ENCODE results near the gene CHCHD6. TPM values are rescaled to one million over a fixed set of nuclear protein-coding genes. Genes with fewer than 3 reads are reported as not detected.
"Not testable (repeated sequence)": the region's sequence is repeated elsewhere in the genome, so short reads cannot be mapped to it uniquely, and the experiment has no call there.

CHCHD6 gene
- total RNA-seq, 4 donors from 2014 or later = 13.4 to 22.0 (median 16.1) TPM

DNA sequence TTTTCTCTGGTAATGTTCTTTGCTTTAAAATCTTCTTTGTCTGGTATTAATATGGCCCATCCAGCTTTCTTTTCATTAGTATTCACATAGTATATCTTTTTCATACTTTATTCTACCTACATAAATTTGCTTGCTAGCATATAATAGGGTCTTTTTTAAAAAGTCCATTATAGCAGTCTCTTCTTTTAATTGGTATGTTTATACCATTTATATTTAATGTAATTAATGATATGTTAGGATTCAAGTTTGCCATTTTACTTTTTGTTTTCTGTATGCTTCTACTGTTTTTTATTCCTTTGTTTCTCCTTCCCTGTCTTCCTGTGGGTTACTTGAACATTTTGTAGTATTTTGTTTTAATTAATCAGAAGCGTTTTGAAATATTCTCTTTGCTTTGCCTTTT, 89.0 kb downstream of the CHCHD6 start:
- Histone ChIP-seq H3K9me3 (peaks cover 7% of the 10 kb centered on the region), H3K4me1 (no peaks in the 10 kb centered on the region), H3K36me3 (no peaks in the 10 kb centered on the region), H3K27ac (no peak overlapping the region), H3K4me3 (no peak overlapping the region), H3K27me3 (no peaks in the 10 kb centered on the region)
- WGBS = 95% methylated on average over 1 of the region's 1 CpG
- TF ChIP-seq CTCF (IDR thresholded peaks at IDR 0.05) = no peak
- no peak for TF ChIP-seq POLR2A (IDR thresholded peaks at IDR 0.05)
- no peak for TF ChIP-seq EP300 (IDR thresholded peaks at IDR 0.05)
- TF ChIP-seq POLR2AphosphoS5 (IDR thresholded peaks at IDR 0.05) = no peak
- no peak for DNase-seq (ENCODE audit: low spot score in 2 of 2)

GRCh38 chr3:126797563-126797962, 93.5 kb downstream of the CHCHD6 start:
- H3K4me1 ChIP-seq = no peaks in the 10 kb centered on the region
- H3K27me3 ChIP-seq = no peaks in the 10 kb centered on the region
- no peak for DNase-seq (ENCODE audit: low spot score in 2 of 2)
- no peak overlapping the region for H3K4me3 ChIP-seq
- TF ChIP-seq POLR2A (IDR thresholded peaks at IDR 0.05) = no peak
- no peak for TF ChIP-seq POLR2AphosphoS5 (IDR thresholded peaks at IDR 0.05)
- TF ChIP-seq EP300 (IDR thresholded peaks at IDR 0.05) = no peak
- TF ChIP-seq CTCF (IDR thresholded peaks at IDR 0.05) = no peak
- H3K9me3 ChIP-seq = peaks cover 6% of the 10 kb centered on the region
- WGBS = 93% methylated on average over 7 of the region's 7 CpGs
- H3K36me3 ChIP-seq = no peaks in the 10 kb centered on the region
- H3K27ac ChIP-seq = no peak overlapping the region

DNA sequence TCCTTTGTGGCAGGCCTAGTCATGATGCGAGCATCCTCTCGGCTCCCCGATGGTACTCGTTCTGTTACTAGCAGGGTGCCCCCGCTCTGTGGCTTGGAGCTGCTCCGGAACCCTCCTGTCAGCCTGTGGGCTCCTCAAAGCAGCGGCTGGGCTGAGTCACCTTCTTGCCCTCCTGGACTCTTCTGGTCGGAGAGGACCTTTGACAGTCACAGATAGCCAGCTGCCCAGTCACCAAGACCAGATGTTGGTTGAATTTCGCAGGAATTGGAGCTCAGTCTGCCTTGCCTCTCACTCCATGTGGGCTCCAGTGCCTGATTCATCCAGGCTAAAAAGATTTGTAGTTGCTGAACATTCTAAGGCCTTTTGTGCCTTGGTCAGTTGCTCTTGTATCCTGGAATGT, 94.5 kb downstream of the CHCHD6 start:
- TF ChIP-seq CTCF (IDR thresholded peaks at IDR 0.05) (no peak), POLR2A (IDR thresholded peaks at IDR 0.05) (no peak), EP300 (IDR thresholded peaks at IDR 0.05) (no peak), POLR2AphosphoS5 (IDR thresholded peaks at IDR 0.05) (no peak)
- H3K4me1 ChIP-seq = no peaks in the 10 kb centered on the region
- WGBS = 93% methylated on average over 9 of the region's 9 CpGs
- no peaks in the 10 kb centered on the region for H3K36me3 ChIP-seq
- no peaks in the 10 kb centered on the region for H3K9me3 ChIP-seq
- no peaks in the 10 kb centered on the region for H3K27me3 ChIP-seq
- DNase-seq (ENCODE audit: low spot score in 2 of 2) = no peak
- no peak overlapping the region for H3K27ac ChIP-seq
- H3K4me3 ChIP-seq = no peak overlapping the region

GRCh38 chr3:126799099-126799498, 95.1 kb downstream of the CHCHD6 start:
- no peak overlapping the region for H3K4me3 ChIP-seq
- WGBS = 92% methylated on average over 2 of the region's 2 CpGs
- TF ChIP-seq POLR2A (IDR thresholded peaks at IDR 0.05) = no peak
- TF ChIP-seq CTCF (IDR thresholded peaks at IDR 0.05) = no peak
- TF ChIP-seq POLR2AphosphoS5 (IDR thresholded peaks at IDR 0.05) = no peak
- TF ChIP-seq EP300 (IDR thresholded peaks at IDR 0.05) = no peak
- H3K27me3 ChIP-seq = no peaks in the 10 kb centered on the region
- H3K9me3 ChIP-seq = no peaks in the 10 kb centered on the region
- no peaks in the 10 kb centered on the region for H3K36me3 ChIP-seq
- no peak for DNase-seq (ENCODE audit: low spot score in 2 of 2)
- H3K4me1 ChIP-seq = no peaks in the 10 kb centered on the region
- no peak overlapping the region for H3K27ac ChIP-seq

- not testable (repeated sequence) for H3K27ac ChIP-seq; H3K4me3 ChIP-seq; H3K36me3 ChIP-seq; DNase-seq (ENCODE audit: low spot score in 2 of 2); H3K9me3 ChIP-seq; H3K27me3 ChIP-seq; H3K4me1 ChIP-seq
- 98% methylated on average over 10 of the region's 11 CpGs for WGBS
Measured at GRCh38 chr3:126801312-126801711, 97.3 kb downstream of the CHCHD6 start.

GRCh38 chr3:126807795-126808194, 103.8 kb downstream of the CHCHD6 start:
- H3K4me1 ChIP-seq = no peaks in the 10 kb centered on the region
- no peak overlapping the region for H3K27ac ChIP-seq
- TF ChIP-seq POLR2A (IDR thresholded peaks at IDR 0.05) = no peak
- no peak for TF ChIP-seq POLR2AphosphoS5 (IDR thresholded peaks at IDR 0.05)
- no peak for TF ChIP-seq CTCF (IDR thresholded peaks at IDR 0.05)
- TF ChIP-seq EP300 (IDR thresholded peaks at IDR 0.05) = no peak
- H3K9me3 ChIP-seq = no peaks in the 10 kb centered on the region
- DNase-seq (ENCODE audit: low spot score in 2 of 2) = no peak
- WGBS = 83% methylated on average over 4 of the region's 4 CpGs
- H3K4me3 ChIP-seq = no peak overlapping the region
- no peaks in the 10 kb centered on the region for H3K36me3 ChIP-seq
- H3K27me3 ChIP-seq = no peaks in the 10 kb centered on the region
